Vagina (tissue), 2 donors: ENCODE measurements around the gene ZNF598. TPM values are rescaled to one million over a fixed set of nuclear protein-coding genes. Genes with fewer than 3 reads are reported as not detected.
"Not testable (repeated sequence)": the region's sequence is repeated elsewhere in the genome, so short reads cannot be mapped to it uniquely, and the experiment has no call there.

Experiments
- DNase-seq, 2 donors: peaks; one replicate each; pipeline ENCODE4 v3.0.0-alpha.2; 2017; ENCODE audit errors: extremely low spot score in 2 of 2
- H3K27ac ChIP-seq: fragments of 200-600 bp; sonication (generic); one replicate; pipeline ENCODE4 v1.5.1; 2019
- H3K27me3 ChIP-seq: fragments of 200-600 bp; sonication (generic); one replicate; pipeline ENCODE4 v1.5.1; 2019
- H3K36me3 ChIP-seq, 2 donors: fragments of 200-600 bp; sonication (generic); one replicate each; pipeline ENCODE4 v1.5.1; 2017 to 2019
- H3K4me1 ChIP-seq: fragments of 200-600 bp; sonication (generic); one replicate; pipeline ENCODE4 v1.5.1; 2019
- H3K4me3 ChIP-seq, 2 donors: fragments of 200-600 bp; sonication (generic); 1 replicate in 1 of 2; 2 replicates in 1 of 2; pipeline ENCODE4 v1.5.1; 2016 to 2019
- H3K9me3 ChIP-seq: fragments of 200-600 bp; sonication (generic); one replicate; pipeline ENCODE4 v1.5.1; 2019
- POLR2A ChIP-seq, 2 donors: fragments of 450-650 bp; IDR thresholded peaks; one replicate each; pipeline ENCODE4 v1.6.1; 2017; ENCODE audit warnings: antibody characterized with exemption in 2 of 2, mild to moderate bottlenecking in 2 of 2, moderate library complexity in 2 of 2
- POLR2AphosphoS5 ChIP-seq, 2 donors: sonication (generic); formaldehyde crosslinking; IDR thresholded peaks; one replicate each; pipeline ENCODE4 v1.9.0; 2017; ENCODE audit warnings: antibody characterized with exemption in 2 of 2, mild to moderate bottlenecking in 2 of 2, low read depth in 1 of 2; ENCODE audit not compliant: insufficient read depth in 1 of 2
- intact Hi-C: fragments of 100-400 bp; cut with DNase I; formaldehyde crosslinking; loops from one replicate; pipeline ENCODE4 v1.15.1; 2023
- total RNA-seq: library from RNA; depleted of rRNA; stranded (reverse); fragments of >200 nt; gene quantifications from one replicate; pipeline ENCODE4 v1.2.3, GENCODE V29; 2016
- TF ChIP-seq, protein P1 (sequence below), 3 experiments: fragments of 450-650 bp in 2 of 3; fragments of 200-600 bp in 1 of 3; sonication (generic) in 1 of 3; IDR thresholded peaks; one replicate each; pipeline ENCODE4 v1.5.1; 2017 to 2019; ENCODE audit warnings: antibody characterized with exemption in 3 of 3, mild to moderate bottlenecking in 2 of 3, moderate library complexity in 2 of 3

The ZNF598 gene
- total RNA-seq, 1 donor from 2014 or later = 51.8 TPM

DNA sequence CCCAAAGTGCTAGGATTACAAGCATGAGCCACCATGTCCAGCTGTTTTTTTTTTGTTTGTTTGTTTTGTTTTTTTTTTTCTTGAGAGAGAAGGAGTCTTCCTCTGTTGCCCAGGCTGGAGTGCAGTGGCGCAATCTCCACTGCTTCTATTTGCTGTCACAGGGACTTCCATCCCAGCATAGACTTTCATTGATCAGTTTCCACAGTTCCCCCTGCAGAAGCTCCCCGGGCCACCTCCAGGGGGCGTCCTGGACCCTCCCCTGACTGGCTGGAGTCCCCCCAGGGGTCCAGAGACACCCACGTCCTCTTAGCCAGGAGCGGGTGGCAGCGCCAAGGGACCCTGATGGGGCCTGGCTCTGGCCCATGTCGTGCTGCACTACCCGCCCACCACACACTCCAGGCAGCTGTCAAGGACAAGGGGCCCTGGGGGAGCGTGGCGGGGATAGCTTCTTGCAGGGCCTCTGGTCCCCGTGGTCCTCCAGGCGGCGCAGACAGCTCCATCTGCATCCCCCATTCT is 6.8 kb upstream of the ZNF598 start:
- Histone ChIP-seq H3K27me3 (peaks cover 11% of the 10 kb centered on the region), H3K9me3 (no peaks in the 10 kb centered on the region), H3K4me1 (peaks cover 16% of the 10 kb centered on the region), H3K4me3 (no peak overlapping the region), H3K27ac (no peak overlapping the region), H3K36me3 (no peaks in the 10 kb centered on the region)
- intact Hi-C loops = no loop called here
- DNase-seq = no peak
- TF ChIP-seq POLR2A (IDR thresholded peaks at IDR 0.05) (no peak), POLR2AphosphoS5 (IDR thresholded peaks at IDR 0.05; ENCODE audit: insufficient read depth in 1 of 2, low read depth in 1 of 2) (no peak)
- TF ChIP-seq, protein P1, sequence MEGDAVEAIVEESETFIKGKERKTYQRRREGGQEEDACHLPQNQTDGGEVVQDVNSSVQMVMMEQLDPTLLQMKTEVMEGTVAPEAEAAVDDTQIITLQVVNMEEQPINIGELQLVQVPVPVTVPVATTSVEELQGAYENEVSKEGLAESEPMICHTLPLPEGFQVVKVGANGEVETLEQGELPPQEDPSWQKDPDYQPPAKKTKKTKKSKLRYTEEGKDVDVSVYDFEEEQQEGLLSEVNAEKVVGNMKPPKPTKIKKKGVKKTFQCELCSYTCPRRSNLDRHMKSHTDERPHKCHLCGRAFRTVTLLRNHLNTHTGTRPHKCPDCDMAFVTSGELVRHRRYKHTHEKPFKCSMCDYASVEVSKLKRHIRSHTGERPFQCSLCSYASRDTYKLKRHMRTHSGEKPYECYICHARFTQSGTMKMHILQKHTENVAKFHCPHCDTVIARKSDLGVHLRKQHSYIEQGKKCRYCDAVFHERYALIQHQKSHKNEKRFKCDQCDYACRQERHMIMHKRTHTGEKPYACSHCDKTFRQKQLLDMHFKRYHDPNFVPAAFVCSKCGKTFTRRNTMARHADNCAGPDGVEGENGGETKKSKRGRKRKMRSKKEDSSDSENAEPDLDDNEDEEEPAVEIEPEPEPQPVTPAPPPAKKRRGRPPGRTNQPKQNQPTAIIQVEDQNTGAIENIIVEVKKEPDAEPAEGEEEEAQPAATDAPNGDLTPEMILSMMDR (IDR thresholded peaks at IDR 0.05) = no peak

DNA sequence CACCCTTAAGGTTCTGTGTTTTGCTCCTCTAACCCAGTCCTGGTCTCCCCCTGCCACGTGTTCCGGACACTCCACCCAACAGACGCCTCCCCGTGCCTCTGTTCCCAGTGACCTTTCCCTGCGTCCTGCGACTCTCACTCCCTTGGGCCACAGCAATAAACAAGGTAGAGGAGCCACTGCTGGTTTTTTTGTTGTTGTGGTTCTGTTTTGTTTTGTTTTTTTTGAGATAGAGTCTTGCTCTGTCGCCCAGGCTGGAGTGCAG is 6.3 kb upstream of the ZNF598 start:
- intact Hi-C loops = no loop called here
- H3K4me1 ChIP-seq = peaks cover 16% of the 10 kb centered on the region
- H3K4me3 ChIP-seq = no peak overlapping the region
- DNase-seq = no peak
- no peaks in the 10 kb centered on the region for H3K36me3 ChIP-seq
- no peak overlapping the region for H3K27ac ChIP-seq
- TF ChIP-seq, protein P1 (IDR thresholded peaks at IDR 0.05) = no peak
- peaks cover 11% of the 10 kb centered on the region for H3K27me3 ChIP-seq
- H3K9me3 ChIP-seq = no peaks in the 10 kb centered on the region

DNA sequence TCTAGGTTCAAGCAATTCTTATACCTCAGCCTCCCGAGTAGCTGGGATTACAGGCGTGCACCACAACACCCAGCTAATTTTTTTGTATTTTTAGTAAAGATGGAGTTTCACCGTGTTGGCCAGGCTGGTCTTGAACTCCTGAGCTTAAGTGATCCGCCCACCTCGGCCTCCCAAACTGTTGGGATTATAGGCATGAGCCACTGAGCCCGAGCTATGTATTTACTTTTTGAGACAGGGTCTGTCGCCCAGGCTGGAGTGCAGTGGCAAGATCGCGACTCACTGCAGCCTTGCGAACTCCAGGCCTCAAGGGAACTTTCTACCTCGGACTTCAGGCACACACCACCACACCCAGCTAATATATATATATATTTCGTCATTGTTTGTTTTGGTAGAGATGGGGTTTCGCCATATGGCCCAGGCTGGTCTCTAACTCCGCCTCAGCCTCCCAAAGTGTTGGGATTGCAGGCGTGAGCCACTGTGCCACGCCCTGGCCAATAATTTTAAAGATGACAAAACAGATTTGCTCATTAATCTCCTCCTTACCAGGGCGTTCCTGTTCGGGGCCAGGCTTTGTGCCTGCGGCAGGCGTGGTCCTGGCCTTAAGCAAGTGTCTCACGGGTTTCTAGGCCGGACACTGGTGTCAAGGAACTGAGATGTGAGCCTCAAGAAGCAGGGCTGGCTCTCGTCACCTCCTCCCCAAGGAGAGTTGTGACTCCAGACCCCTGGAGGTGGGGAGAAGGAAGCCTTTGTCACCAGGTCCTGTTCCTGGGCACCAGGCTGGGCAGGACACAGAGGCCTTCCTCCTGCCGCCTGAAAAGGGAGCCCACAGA is 5.7 kb upstream of the ZNF598 start:
- intact Hi-C loops = no loop called here
- peak; percentile 22 to 87 for TF ChIP-seq POLR2AphosphoS5 (IDR thresholded peaks at IDR 0.05; ENCODE audit: insufficient read depth in 1 of 2, low read depth in 1 of 2)
- TF ChIP-seq POLR2A (IDR thresholded peaks at IDR 0.05) = no peak
- H3K27ac ChIP-seq = peak overlapping the region; percentile 16

DNA sequence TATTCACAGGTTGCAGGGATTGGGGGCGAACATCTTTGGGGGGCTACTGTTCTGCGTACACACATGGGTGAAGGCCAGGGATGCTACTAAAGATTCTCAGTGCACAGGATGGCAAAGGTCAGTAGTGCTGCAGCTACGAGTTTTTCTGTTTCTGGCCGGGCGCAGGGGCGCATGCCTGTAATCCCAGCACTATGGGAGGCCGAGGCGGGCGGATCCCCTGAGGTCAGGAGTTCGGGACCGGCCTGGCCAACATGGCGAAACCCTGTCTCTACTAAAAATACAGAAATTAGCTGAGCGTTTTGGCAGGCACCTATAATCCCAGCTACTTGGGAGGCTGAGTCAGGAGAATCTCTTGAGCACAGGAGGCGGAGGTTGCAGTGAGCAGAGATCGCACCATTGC is 3.9 kb upstream of the ZNF598 start:
- H3K36me3 ChIP-seq = no peaks in the 10 kb centered on the region
- H3K27ac ChIP-seq = no peak overlapping the region
- H3K27me3 ChIP-seq = no peaks in the 10 kb centered on the region
- no peaks in the 10 kb centered on the region for H3K9me3 ChIP-seq
- H3K4me3 ChIP-seq = no peak overlapping the region
- intact Hi-C loops = no loop called here
- H3K4me1 ChIP-seq = peaks cover 15% of the 10 kb centered on the region
- DNase-seq = no peak
- TF ChIP-seq, protein P1 (IDR thresholded peaks at IDR 0.05) = no peak
- TF ChIP-seq POLR2AphosphoS5 (IDR thresholded peaks at IDR 0.05; ENCODE audit: insufficient read depth in 1 of 2, low read depth in 1 of 2) = no peak
- TF ChIP-seq POLR2A (IDR thresholded peaks at IDR 0.05) = no peak

More for the DNA sequence above, 5.7 kb upstream of the ZNF598 start:
- H3K36me3 ChIP-seq = no peaks in the 10 kb centered on the region
- peaks cover 9% of the 10 kb centered on the region for H3K27me3 ChIP-seq
- H3K9me3 ChIP-seq = no peaks in the 10 kb centered on the region
- peaks cover 15% of the 10 kb centered on the region for H3K4me1 ChIP-seq
- H3K4me3 ChIP-seq = no peak overlapping the region
- DNase-seq = no peak

DNA sequence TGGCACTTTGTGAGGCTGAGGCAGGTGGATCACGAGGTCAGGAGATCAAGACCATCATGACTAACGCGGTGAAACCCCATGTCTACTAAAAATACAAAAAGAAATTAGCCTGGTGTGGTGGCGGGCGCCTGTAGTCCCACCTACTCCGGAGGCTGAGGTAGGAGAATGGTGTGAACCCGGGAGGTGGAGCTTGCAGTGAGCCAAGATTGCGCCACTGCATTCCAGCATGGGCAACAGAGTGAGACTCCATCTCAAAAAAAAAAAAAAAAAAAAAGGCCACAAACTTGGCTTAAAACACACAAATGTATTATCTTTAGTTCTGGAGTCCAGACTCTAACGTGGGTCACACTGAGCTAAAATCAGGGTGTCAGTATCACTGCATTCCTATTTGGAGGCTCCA is 2.1 kb upstream of the ZNF598 start:
- DNase-seq, H3K4me3 ChIP-seq, intact Hi-C loops, H3K27ac ChIP-seq, H3K27me3 ChIP-seq, H3K9me3 ChIP-seq, H3K36me3 ChIP-seq: not testable (repeated sequence)
- peaks cover 33% of the 10 kb centered on the region for H3K4me1 ChIP-seq

DNA sequence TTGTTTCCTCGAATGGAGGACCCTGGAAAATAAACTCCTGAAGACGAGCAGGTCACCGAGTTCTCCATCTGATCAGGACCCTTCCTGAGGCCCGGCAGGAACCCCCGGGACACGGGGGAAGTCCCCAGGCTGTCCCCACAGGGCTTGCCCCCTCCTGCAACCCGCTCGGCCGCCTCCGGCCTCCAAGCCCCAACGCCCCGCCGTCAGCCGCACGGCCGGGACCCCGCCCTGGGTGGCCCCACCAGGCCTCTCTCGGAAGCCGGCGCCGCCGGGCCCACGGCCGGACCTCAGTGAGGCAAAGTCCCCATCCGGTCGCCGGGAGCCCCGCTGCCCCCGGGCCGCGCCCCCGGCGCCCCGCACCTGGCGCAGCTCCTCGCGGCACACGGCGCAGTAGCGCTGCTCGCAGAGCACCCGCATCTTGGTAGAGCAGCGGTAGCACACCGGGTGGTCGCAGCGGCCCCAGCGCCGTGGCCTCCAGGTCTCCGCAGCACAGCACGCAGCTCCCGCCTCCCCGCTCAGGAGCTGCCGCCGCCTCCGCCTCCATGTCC is 383 bp downstream of the ZNF598 start:
- peak overlapping the region; percentile 90 to 94 for H3K4me3 ChIP-seq
- no peaks in the 10 kb centered on the region for H3K27me3 ChIP-seq
- peak overlapping the region; percentile 85 for H3K27ac ChIP-seq
- intact Hi-C loops = no loop called here
- no peak for DNase-seq
- peaks cover 58% of the 10 kb centered on the region for H3K4me1 ChIP-seq
- no peaks in the 10 kb centered on the region for H3K36me3 ChIP-seq
- TF ChIP-seq, protein P1 (IDR thresholded peaks at IDR 0.05) = no peak
- no peak for TF ChIP-seq POLR2AphosphoS5 (IDR thresholded peaks at IDR 0.05; ENCODE audit: insufficient read depth in 1 of 2, low read depth in 1 of 2)
- no peak for TF ChIP-seq POLR2A (IDR thresholded peaks at IDR 0.05)
- H3K9me3 ChIP-seq = no peaks in the 10 kb centered on the region
